GM21619 (cell line): ENCODE measurements around the gene KRT3.

ENCODE experiments used
- ATAC-seq: cut with Tn5 transposase; IDR thresholded peaks from one replicate; pipeline ENCODE4 v1.9.1; 2021; ENCODE audit not compliant: unreplicated experiment

KRT3 gene

GRCh38 chr12:52795694-52796428 is at the start of gene KRT3:
Gene KRT3 (minus strand): TSS chr12:52796117. CDS start chr12:52796042, 75 bp downstream.
- no peak for ATAC-seq

DNA sequence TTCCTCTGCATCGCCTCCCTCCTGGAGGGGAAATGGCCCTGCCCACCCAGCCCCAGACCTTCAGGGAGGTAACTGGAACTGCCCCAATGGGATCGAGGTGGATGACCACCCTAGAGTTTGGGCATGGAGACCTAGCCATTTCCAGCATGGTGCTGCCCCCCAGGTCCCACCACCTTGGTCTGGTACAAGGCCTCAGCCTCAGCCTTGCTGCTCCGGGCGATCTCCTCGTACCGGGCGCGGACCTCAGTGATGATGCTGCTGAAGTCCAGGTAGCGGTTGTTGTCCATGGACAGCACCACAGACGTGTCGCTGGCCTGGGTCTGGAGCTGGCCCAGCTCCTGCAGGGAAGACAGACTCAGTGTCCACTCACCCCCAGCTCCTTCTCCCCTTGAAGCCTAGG is 48.5 kb upstream of the KRT3 start:
- no peak for ATAC-seq

DNA sequence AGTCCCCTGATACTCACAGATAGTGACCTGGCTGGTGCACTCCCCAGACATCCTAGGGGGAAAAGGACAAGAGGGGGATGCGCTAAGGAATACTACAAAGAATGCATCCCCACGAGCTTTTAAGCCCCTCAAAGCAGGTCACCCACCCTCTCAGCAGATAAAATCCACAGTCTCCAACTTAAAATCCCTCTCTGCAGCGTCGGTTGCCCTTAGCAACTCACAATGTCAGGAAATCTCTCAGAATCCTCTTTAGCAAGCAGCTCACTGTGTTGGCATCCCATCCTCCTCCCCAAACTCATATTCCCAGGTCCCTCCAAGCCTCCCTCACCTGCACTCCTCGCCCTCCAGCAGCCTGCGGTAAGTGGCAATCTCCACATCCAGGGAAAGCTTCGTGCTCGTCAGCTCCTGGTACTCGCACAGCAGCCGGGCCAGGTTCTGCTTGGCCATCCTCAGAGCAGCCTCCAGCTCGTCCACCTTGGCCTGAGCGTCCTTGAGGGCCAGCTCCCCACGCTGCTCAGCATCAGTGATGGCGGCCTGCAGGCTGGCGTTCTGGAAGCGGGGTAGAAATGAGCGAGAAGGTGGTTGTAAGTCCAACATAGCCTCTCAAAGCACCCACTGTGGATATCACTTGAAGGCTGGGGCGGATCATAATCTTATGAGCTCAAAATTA is 43.7 kb upstream of the KRT3 start:
- no peak for ATAC-seq

DNA sequence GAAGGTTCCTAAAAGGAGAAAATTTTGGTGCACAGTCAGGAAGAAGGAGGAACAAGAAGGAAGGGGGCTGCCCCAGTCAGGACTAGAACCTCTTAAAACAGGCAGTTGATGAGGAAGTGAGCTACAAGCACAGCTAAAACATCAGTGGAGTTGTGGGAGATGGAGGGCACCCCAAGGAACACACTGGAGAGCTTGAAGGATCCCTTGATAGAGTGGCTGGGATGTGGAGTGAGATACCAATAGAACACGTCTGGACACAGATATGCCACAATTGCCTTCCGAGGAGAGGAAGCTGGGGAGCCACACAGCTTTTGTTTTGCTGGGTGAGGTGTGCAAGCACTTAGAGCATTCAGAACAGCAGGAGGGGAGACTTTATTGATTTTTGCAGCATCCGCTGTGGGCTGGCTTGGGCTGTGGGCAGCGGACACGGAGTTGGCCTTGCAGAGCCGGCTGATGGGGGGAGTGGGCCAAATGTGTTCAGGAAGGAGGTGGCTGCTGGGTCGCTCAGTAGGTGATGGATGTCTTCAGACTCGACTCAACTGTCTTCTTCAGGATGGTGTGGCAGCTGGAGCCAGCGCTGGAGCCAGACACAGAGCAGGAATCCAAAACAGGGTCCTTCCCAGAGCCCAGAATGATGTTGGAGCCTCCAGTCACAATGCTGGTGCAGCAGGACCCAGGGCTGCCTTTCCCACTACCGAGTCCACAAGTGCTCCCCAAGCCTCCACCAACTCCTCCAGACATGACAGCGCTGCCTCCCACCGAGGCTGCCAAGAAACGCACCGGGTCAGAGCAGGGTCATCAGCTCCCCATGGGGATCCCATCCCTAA is 42.9 kb upstream of the KRT3 start:
- no peak for ATAC-seq

DNA sequence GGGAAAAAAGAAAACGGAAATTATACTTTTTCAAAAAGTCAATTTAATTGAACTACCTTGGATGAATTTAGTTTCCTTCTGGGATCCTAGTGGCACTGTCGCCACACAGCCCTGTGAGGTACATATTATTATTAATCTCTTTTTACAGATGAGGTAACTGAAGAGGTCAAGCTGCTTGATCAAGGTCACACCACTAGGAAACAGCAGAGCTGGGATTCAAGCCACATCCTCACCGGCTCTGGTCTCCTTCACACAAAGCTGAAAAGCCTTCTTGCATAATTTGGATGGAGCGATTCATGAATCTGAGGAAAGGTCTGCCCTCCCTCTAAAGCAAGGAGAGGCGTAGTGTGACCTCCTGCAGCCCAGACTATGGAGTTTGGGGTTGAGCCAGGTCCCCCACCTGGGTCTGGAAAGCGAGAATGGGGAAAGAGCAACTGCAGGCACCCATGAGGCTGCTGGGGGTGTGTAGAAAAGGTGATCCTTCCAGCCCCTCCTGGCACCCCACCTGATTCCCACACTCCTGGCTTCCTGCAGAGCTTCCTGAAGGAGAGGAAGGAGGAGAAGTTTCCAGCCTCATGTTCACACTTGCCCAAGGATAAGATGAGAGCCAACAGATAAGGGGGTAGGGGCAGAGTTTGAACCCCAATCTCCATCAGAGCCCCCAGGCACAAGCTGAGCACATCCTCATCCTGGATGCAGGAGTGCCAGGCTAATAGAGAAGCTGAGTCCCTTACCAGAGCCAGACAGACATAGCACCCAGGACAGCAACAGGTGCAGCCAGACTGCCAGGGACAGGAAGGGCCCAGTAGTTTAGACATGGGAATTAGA is 42.1 kb upstream of the KRT3 start:
- ATAC-seq, result no peak

GRCh38 chr12:52837413-52837741 is 41.5 kb upstream of the KRT3 start:
- no peak for ATAC-seq

GRCh38 chr12:52836491-52837412 is 40.8 kb upstream of the KRT3 start:
- ATAC-seq, result no peak

- no peak for ATAC-seq
Observed at GRCh38 chr12:52836042-52836466, 40.1 kb upstream of the KRT3 start.

DNA sequence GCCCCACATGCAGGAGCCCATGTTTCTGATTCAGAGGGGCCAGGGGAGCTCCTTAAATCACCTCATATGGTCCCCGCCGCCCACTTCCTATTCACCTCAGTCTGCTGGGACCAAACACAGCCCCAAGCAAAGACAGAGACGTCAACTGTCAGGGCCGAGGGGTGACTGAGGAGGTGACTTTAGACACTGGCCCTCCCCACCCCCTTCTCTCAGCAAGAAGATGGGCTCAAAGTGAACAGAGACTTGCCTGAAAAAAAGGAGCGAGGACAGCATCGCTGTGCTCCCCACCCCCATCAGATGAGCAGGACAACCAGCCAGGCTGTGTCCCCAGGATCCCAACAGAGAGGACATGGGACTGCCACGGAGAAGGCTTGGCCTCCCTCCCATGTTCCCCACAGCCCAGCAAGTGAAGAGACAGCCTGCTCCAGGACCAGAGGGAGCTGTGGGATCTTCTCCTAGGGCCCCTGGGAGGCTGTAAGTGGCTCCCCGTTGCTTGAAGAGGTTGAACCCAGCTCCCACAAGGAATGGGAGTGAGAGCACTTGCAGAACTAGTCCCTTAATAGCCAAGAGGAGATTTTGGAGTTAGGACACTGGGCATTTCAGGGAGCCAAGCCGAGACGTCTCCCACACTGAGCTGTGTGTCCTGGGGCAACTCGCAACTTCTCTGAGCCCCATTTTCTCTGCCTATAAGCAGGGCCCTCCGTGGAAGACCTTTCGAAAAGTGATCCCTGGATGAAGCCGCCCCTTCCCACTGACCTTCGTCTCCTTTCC is 39.5 kb upstream of the KRT3 start:
- no peak for ATAC-seq

- ATAC-seq, result no peak
Observed at GRCh38 chr12:52834727-52835001, 38.7 kb upstream of the KRT3 start.

DNA sequence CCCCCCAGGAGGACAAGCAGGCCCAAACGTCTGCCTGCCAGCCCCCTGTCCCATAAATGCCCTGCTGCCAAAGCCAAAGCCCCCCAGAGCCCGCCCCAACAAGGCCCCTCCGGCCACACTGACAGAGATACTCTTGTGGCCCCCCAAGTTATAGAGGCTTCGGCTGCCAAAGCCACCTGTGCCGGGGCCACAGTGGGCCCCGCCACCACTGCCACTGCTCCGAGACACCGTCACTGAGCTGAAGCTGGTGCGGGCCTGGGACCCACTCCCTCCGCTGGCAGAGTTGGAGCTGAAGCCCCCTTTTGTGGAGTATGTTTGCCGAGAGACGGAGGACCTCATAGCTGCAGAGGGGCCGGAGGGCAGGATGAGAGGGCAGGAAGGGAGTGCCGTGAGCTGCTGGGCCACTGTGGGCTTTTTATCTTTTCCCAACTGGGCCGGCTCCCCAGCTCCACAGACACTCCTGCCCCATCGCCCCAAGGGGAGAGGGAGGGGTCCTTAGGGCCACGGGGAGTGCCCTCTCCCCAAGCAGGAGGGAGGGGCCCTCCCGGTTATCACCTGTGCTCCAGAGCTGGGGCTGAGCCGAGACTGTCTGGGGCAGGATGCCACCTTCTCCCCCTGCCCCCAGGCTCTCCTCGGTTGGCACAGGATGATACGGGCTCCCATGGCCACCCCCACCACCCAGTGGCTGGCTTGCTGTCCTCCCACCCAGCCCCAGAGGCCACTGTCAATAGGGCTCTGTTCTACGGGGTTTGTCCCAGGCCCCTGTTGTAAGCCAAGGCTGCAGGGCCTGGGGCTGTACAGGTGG is 38.2 kb upstream of the KRT3 start, which contains the start of gene KRT79:
Gene KRT79 (minus strand): TSS at position 390 of the 805 bp plus-strand sequence. CDS start 51 bp downstream, at position 339.
- ATAC-seq, result no peak

DNA sequence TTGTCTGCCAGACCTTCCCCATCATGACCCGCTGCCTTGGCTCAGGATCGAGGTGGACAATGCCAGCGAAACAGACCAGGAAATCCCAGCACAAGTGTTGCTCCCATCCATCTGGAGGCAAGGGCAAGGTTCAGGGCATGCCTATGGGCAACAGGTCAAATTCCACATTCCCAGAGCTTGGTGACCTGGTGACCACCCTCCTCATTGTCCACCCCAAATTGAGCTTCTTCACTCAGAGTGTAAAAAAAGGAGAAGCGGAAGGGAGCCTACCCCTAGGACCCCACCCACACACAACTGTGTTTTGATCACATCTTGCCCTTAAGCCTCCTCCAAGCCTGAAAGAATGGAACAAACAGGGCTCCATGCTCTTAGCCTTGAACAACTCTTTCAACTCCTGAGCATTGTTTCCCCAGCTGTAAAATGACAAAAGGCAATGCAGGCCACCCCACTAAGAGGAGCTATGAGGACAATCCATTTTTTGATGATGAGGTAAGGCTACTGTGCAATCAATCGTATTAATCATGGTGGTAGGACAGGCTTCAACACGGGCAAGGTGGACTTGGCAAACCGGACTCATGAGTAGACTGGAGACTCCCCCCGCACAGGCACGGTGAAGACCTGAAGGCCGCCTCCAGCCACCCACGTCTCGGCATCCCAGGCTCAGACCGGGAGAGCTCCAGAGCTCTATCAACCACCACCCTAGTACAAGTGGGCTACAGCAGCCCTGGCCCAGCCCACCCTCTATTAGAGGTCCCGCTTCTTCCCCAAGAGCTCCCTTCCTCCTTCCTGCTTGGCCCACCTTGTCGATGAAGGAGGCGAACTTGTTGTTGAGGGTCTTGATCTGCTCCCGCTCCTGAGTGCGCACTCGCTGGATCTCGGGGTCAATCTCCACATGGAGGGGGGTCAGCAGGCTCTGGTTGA is 37.3 kb upstream of the KRT3 start:
- no peak for ATAC-seq

GRCh38 chr12:52832451-52832850 is 36.5 kb upstream of the KRT3 start:
- ATAC-seq, result no peak

- no peak for ATAC-seq
Observed at GRCh38 chr12:52831251-52831650, 35.3 kb upstream of the KRT3 start.

DNA sequence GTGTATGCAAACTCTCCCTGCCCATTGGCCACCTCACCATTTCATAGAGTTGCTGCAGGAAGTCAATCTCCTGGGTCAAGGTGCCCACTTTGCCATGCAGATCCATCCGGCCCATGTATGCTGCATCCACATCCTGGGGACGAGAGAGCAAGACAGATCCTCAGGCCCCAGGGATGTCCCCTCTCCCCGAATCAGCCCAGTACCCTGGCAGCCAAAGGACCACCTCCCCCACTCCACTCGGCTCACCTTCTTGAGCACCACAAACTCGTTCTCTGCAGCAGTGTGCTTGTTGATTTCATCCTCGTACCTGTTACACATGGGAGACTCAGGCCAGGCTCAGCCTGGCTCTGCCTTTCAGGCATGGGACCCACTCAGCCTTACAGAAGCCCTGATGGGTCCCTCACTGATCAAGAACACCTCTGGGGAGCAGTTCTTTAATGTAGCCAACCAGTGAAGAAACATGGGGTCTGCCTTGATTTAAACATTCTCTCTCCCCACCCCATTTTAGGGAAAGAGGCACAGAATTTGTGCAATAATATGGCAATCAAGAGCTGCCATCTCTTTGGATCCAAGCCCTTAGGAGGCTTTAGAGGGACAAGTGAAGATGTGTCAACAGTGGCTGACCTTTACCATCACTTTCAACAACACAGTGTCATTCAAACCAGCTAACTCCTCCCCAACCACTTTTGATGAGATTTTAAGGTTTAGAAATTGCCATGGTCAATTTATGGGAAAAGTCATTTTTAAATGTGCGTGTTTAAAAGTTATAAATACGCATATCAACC is 34.3 kb upstream of the KRT3 start:
- no peak for ATAC-seq

DNA sequence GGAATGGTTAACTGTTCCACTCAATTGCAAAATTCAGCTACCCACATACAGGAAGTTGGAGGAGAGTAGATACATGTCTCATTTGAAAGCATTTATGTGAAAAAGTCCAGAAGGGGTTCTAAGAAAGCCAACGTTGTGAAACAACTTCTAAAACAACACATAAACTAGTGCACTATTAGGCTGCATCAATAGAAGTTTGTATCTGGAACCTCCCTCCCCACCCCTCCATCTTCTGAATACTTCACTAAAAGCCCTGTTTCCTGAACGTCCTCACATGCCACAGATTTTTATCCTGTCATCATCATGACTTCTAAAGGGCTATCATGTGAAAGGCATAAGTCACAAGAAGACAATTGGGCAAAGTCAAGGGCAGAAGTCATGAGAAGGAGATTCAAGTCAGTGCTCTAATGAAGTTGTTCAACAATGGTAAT is 32.7 kb upstream of the KRT3 start:
- ATAC-seq, result no peak

- no peak for ATAC-seq
Observed at GRCh38 chr12:52828156-52828555, 32.2 kb upstream of the KRT3 start.
